Thoracic aorta (tissue), 2 donors: ENCODE results near the gene NUP50. TPM values are rescaled to one million over a fixed set of nuclear protein-coding genes. Genes with fewer than 3 reads are reported as not detected.

ENCODE experiments used
- ATAC-seq: fragments of 150-250 bp; one replicate; pipeline ENCODE4 v1.8.0; 2017; ENCODE audit warnings: low read depth; ENCODE audit not compliant: insufficient number of reproducible peaks, low FRiP score
- DNase-seq: peaks from one replicate; pipeline ENCODE4 v3.0.0-alpha.2; 2020; ENCODE audit warnings: low spot score
- H3K27ac ChIP-seq, 2 donors: fragments of 200-600 bp; sonication (generic); 1 replicate in 1 of 2; 2 replicates in 1 of 2; pipeline ENCODE4 v1.5.1; 2016; ENCODE audit warnings: mild to moderate bottlenecking in 2 of 2, moderate library complexity in 2 of 2
- H3K27me3 ChIP-seq: fragments of 200-600 bp; sonication (generic); replicated peaks from 2 replicates; pipeline ENCODE4 v1.6.0; 2016; ENCODE audit warnings: mild to moderate bottlenecking; ENCODE audit not compliant: insufficient read depth
- H3K36me3 ChIP-seq: fragments of 200-600 bp; sonication (generic); one replicate; pipeline ENCODE4 v1.5.1; 2016
- H3K4me1 ChIP-seq, 2 donors: fragments of 200-600 bp; sonication (generic); 1 replicate in 1 of 2; 2 replicates in 1 of 2; pipeline versions ENCODE4 v1.5.1 to v1.6.0; 2016; ENCODE audit warnings: low read depth in 2 of 2, mild to moderate bottlenecking in 1 of 2; ENCODE audit not compliant: control insufficient read depth in 1 of 2
- H3K4me3 ChIP-seq: fragments of 200-600 bp; sonication (generic); 2 replicates; pipeline ENCODE4 v1.5.1; 2016; ENCODE audit warnings: mild to moderate bottlenecking
- H3K9me3 ChIP-seq: fragments of 200-600 bp; sonication (generic); 2 replicates; pipeline ENCODE4 v1.5.1; 2016
- CTCF ChIP-seq: fragments of 200-600 bp; sonication (generic); IDR thresholded peaks from one replicate; pipeline ENCODE4 v1.5.1; 2019; ENCODE audit warnings: antibody characterized with exemption
- total RNA-seq, 2 donors: library from RNA; depleted of rRNA; stranded (reverse); fragments of >200 nt; gene quantifications; one replicate each; pipeline versions ENCODE4 v1.1.0 to v1.2.3, GENCODE V29; 2016

NUP50 gene
- total RNA-seq, 2 donors from 2014 or later = 27.8 to 31.6 TPM

GRCh38 chr22:45202333-45203149, 38.8 kb downstream of the NUP50 start:
- Histone ChIP-seq H3K36me3 (peaks cover 58% of the 10 kb centered on the region), H3K27me3 (no peaks in the 10 kb centered on the region), H3K4me3 (no peak overlapping the region), H3K4me1 (peaks cover 0 to 10% of the 10 kb centered on the region in 2 donors), H3K9me3 (no peaks in the 10 kb centered on the region), H3K27ac (no peak overlapping the region)
- ATAC-seq (no peak), DNase-seq (no peak)
- TF ChIP-seq CTCF = no peak

GRCh38 chr22:45203150-45203951, 39.6 kb downstream of the NUP50 start:
- H3K9me3 ChIP-seq = no peaks in the 10 kb centered on the region
- no peak for DNase-seq
- H3K36me3 ChIP-seq = peaks cover 52% of the 10 kb centered on the region
- H3K4me3 ChIP-seq = no peak overlapping the region
- no peak for ATAC-seq
- H3K27ac ChIP-seq = no peak overlapping the region
- H3K4me1 ChIP-seq = peaks cover 0 to 12% of the 10 kb centered on the region in 2 donors
- H3K27me3 ChIP-seq = no peaks in the 10 kb centered on the region
- no peak for TF ChIP-seq CTCF

- DNase-seq (no peak), ATAC-seq (no peak)
- H3K9me3 ChIP-seq = no peaks in the 10 kb centered on the region
- no peak overlapping the region for H3K27ac ChIP-seq
- no peaks in the 10 kb centered on the region for H3K27me3 ChIP-seq
- H3K4me3 ChIP-seq = no peak overlapping the region
- H3K36me3 ChIP-seq = peaks cover 43% of the 10 kb centered on the region
- TF ChIP-seq CTCF = no peak
- H3K4me1 ChIP-seq = peaks cover 0 to 21% of the 10 kb centered on the region in 2 donors
These were observed 40.5 kb downstream of the NUP50 start for GRCh38 chr22:45204241-45204640.

GRCh38 chr22:45204819-45205218, 41.1 kb downstream of the NUP50 start:
- DNase-seq = no peak

More at GRCh38 chr22:45204819-45205218, 41.1 kb downstream of the NUP50 start:
- H3K27ac ChIP-seq = no peak overlapping the region
- H3K9me3 ChIP-seq = no peaks in the 10 kb centered on the region
- no peaks in the 10 kb centered on the region for H3K27me3 ChIP-seq
- no peak for TF ChIP-seq CTCF
- no peak overlapping the region for H3K4me3 ChIP-seq
- ATAC-seq = no peak
- peaks cover 37% of the 10 kb centered on the region for H3K36me3 ChIP-seq
- H3K4me1 ChIP-seq = peaks cover 0 to 27% of the 10 kb centered on the region in 2 donors
